HL-60 (cell line): ENCODE data around the gene ZNF664.

Source experiments
- DNase-seq, 2 experiments: peaks; one replicate each; pipeline ENCODE4 v3.0.0-alpha.2; 2010 to 2020; ENCODE audit warnings: low read depth in 1 of 2, low spot score in 1 of 2
- H3K27ac ChIP-seq: fragments of 250-450 bp; sonication (Bioruptor Pico); replicated peaks from 2 replicates; pipeline ENCODE4 v1.5.1; 2020; ENCODE audit warnings: mild to moderate bottlenecking, moderate library complexity
- H3K27me3 ChIP-seq: fragments of 250-450 bp; sonication (Bioruptor Pico); 2 replicates; pipeline ENCODE4 v1.5.1; 2021; ENCODE audit warnings: mild to moderate bottlenecking, moderate library complexity; ENCODE audit not compliant: insufficient read depth, poor library complexity, severe bottlenecking
- H3K4me3 ChIP-seq: replicated peaks from 2 replicates; pipeline ENCODE4 v1.5.1; 2011; ENCODE audit warnings: mild to moderate bottlenecking, control low read depth, low read length; ENCODE audit not compliant: insufficient read depth
- GABPA ChIP-seq: IDR thresholded peaks from 2 replicates; pipeline ENCODE4 v1.6.1; 2012; ENCODE audit warnings: low read depth
- POLR2AphosphoS5 ChIP-seq: IDR thresholded peaks from 2 replicates; pipeline ENCODE4 v1.6.1; 2012; ENCODE audit warnings: low read depth
- SPI1 ChIP-seq: IDR thresholded peaks from 2 replicates; pipeline ENCODE4 v1.6.1; 2012; ENCODE audit warnings: low read depth, mild to moderate bottlenecking, borderline replicate concordance
- TF ChIP-seq, protein P1 (sequence below): IDR thresholded peaks from 2 replicates; pipeline ENCODE4 v1.6.1; 2012; ENCODE audit warnings: low read depth; ENCODE audit not compliant: insufficient replicate concordance
- TF ChIP-seq, protein P2 (sequence below): IDR thresholded peaks from one replicate; pipeline ENCODE4 v1.5.1; 2011; ENCODE audit warnings: low read length, control low read depth, inconsistent platforms; ENCODE audit not compliant: insufficient read depth

Gene ZNF664

DNA sequence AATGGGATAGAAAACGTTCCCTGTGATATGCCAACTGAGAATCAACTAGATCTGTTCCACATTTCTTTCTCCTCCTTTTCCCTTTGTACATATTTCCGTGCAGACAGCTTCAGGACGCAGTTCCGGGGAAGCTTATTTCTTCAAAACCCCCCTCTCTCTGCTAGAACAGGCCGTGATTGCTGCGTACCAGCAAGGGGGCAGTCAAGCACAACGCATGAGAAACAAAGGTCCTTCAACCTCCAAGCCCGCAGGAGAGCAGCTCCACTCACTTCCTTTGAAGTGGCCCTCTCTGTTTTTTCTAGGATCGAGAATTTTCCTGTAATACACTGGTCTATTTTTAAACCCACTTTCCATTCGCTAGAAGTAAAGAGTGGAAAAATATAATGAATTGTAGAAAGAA, 80.8 kb downstream of the ZNF664 start:
- peaks cover 2% of the 10 kb centered on the region for H3K27me3 ChIP-seq
- TF ChIP-seq SPI1 (no peak), GABPA (no peak), POLR2AphosphoS5 (no peak)
- TF ChIP-seq, protein P1, sequence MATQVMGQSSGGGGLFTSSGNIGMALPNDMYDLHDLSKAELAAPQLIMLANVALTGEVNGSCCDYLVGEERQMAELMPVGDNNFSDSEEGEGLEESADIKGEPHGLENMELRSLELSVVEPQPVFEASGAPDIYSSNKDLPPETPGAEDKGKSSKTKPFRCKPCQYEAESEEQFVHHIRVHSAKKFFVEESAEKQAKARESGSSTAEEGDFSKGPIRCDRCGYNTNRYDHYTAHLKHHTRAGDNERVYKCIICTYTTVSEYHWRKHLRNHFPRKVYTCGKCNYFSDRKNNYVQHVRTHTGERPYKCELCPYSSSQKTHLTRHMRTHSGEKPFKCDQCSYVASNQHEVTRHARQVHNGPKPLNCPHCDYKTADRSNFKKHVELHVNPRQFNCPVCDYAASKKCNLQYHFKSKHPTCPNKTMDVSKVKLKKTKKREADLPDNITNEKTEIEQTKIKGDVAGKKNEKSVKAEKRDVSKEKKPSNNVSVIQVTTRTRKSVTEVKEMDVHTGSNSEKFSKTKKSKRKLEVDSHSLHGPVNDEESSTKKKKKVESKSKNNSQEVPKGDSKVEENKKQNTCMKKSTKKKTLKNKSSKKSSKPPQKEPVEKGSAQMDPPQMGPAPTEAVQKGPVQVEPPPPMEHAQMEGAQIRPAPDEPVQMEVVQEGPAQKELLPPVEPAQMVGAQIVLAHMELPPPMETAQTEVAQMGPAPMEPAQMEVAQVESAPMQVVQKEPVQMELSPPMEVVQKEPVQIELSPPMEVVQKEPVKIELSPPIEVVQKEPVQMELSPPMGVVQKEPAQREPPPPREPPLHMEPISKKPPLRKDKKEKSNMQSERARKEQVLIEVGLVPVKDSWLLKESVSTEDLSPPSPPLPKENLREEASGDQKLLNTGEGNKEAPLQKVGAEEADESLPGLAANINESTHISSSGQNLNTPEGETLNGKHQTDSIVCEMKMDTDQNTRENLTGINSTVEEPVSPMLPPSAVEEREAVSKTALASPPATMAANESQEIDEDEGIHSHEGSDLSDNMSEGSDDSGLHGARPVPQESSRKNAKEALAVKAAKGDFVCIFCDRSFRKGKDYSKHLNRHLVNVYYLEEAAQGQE = no peak
- TF ChIP-seq, protein P2, sequence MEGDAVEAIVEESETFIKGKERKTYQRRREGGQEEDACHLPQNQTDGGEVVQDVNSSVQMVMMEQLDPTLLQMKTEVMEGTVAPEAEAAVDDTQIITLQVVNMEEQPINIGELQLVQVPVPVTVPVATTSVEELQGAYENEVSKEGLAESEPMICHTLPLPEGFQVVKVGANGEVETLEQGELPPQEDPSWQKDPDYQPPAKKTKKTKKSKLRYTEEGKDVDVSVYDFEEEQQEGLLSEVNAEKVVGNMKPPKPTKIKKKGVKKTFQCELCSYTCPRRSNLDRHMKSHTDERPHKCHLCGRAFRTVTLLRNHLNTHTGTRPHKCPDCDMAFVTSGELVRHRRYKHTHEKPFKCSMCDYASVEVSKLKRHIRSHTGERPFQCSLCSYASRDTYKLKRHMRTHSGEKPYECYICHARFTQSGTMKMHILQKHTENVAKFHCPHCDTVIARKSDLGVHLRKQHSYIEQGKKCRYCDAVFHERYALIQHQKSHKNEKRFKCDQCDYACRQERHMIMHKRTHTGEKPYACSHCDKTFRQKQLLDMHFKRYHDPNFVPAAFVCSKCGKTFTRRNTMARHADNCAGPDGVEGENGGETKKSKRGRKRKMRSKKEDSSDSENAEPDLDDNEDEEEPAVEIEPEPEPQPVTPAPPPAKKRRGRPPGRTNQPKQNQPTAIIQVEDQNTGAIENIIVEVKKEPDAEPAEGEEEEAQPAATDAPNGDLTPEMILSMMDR = no peak
- H3K27ac ChIP-seq = no peak overlapping the region
- H3K4me3 ChIP-seq = no peak overlapping the region
- DNase-seq = peak in 1 of 2 experiments; percentile 21

DNA sequence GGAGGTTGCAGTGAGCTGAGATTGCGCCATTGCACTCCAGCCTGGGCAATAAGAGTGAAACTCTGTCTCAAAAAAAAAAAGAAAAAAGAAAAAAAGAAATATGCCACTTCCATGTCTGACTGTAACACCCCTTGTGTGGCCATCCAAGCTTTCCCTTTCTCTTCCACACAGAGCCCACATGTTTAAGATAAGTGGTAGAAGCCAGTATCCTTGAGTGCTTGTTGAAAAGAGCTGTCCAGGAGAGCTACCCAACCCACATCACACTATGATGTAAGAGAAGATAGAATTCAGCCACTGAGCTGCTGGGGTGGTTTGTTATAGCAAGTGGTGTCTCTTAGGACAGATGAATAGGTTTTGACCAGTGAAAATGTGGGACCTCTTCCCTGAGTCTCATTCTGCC, 82.1 kb downstream of the ZNF664 start:
- peaks cover 2% of the 10 kb centered on the region for H3K27me3 ChIP-seq
- no peak for DNase-seq
- no peak for TF ChIP-seq POLR2AphosphoS5
- TF ChIP-seq SPI1 = no peak
- TF ChIP-seq, protein P1 = no peak
- no peak for TF ChIP-seq GABPA
- TF ChIP-seq, protein P2 = no peak

DNA sequence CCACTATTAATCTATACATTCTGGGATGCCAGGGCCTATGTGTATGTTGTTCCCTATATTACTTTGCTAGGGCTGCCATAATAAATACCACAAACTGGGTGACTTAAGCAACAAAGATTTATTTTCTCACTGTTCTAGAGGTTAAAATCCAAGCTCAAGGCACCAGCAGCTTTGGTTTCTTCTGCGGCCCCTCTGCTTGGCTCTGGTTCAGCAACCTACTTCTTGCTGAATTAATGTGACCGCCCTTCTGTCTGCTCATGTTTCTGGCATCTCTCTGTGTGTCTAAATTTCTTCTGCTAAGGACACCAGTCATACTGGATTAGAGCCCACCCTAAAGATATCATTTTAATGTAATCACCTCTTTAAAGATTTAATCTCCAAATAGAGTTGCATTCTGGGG, 84.7 kb downstream of the ZNF664 start:
- DNase-seq = no peak
- H3K27me3 ChIP-seq = peaks cover 8% of the 10 kb centered on the region
- H3K27ac ChIP-seq = no peak overlapping the region
- TF ChIP-seq POLR2AphosphoS5 = no peak
- H3K4me3 ChIP-seq = no peak overlapping the region

More for the DNA sequence above, 82.1 kb downstream of the ZNF664 start:
- H3K27ac ChIP-seq = no peak overlapping the region
- no peak overlapping the region for H3K4me3 ChIP-seq

DNA sequence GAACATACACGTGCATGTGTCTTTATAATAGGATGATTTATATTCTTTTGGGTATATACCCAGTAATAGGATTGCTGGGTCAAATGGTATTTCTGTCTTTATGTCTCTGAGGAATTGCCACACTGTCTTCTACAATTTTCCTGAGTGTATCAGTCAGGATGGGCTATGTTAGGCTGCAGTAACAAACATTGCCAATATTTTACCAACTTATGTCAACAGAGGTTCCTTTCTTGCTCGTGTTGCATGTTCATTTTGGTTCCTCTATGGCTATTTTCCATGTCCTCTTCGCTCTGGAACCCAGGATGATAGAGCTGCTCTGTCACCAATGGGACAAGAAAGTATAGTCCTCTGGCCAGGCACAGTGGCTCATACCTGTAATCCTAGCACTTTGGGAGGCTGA, 86.7 kb downstream of the ZNF664 start:
- peaks cover 6% of the 10 kb centered on the region for H3K27me3 ChIP-seq
- TF ChIP-seq POLR2AphosphoS5 (no peak), GABPA (no peak), SPI1 (no peak)
- TF ChIP-seq, protein P2 = no peak
- no peak for DNase-seq
- H3K4me3 ChIP-seq = no peak overlapping the region
- H3K27ac ChIP-seq = no peak overlapping the region
